ENCODE results near the gene CSNK1G1. TPM values are rescaled to one million over a fixed set of nuclear protein-coding genes. Genes with fewer than 3 reads are reported as not detected.
"Not testable (repeated sequence)": the region's sequence is repeated elsewhere in the genome, so short reads cannot be mapped to it uniquely, and the experiment has no call there.

CSNK1G1 gene
- total RNA-seq, 1 experiment from 2014 or later = 15.0 TPM

- no peak for DNase-seq (ENCODE audit: low read depth)
These were observed 4.7 kb downstream of the CSNK1G1 start for GRCh38 chr15:64351265-64351664.

- DNase-seq (ENCODE audit: low read depth) = no peak
These were observed 6.6 kb downstream of the CSNK1G1 start for GRCh38 chr15:64349375-64349774.

- no peak for DNase-seq (ENCODE audit: low read depth)
These were observed 7.5 kb downstream of the CSNK1G1 start for GRCh38 chr15:64348455-64348854.

GRCh38 chr15:64346242-64346641, 9.7 kb downstream of the CSNK1G1 start:
- not testable (repeated sequence) for DNase-seq (ENCODE audit: low read depth)

GRCh38 chr15:64344651-64345294, 11.2 kb downstream of the CSNK1G1 start:
- no peak for DNase-seq (ENCODE audit: low read depth)

- no peak for DNase-seq (ENCODE audit: low read depth)
These were observed 12.1 kb downstream of the CSNK1G1 start for GRCh38 chr15:64343841-64344240.

- no peak for DNase-seq (ENCODE audit: low read depth)
These were observed 12.8 kb downstream of the CSNK1G1 start for GRCh38 chr15:64343222-64343621.

GRCh38 chr15:64341961-64342360, 14.0 kb downstream of the CSNK1G1 start:
- no peak for DNase-seq (ENCODE audit: low read depth)

- no peak for DNase-seq (ENCODE audit: low read depth)
These were observed 15.6 kb downstream of the CSNK1G1 start for GRCh38 chr15:64340355-64340754.

- no peak for DNase-seq (ENCODE audit: low read depth)
These were observed 18.2 kb downstream of the CSNK1G1 start for GRCh38 chr15:64337761-64338160.

GRCh38 chr15:64333986-64334929, 21.7 kb downstream of the CSNK1G1 start:
- no peak for DNase-seq (ENCODE audit: low read depth)

GRCh38 chr15:64333516-64333915, 22.5 kb downstream of the CSNK1G1 start:
- no peak for DNase-seq (ENCODE audit: low read depth)

GRCh38 chr15:64331668-64332067, 24.3 kb downstream of the CSNK1G1 start:
- not testable (repeated sequence) for DNase-seq (ENCODE audit: low read depth)

GRCh38 chr15:64326975-64327374, 29.0 kb downstream of the CSNK1G1 start:
- not testable (repeated sequence) for DNase-seq (ENCODE audit: low read depth)

- not testable (repeated sequence) for DNase-seq (ENCODE audit: low read depth)
These were observed 29.5 kb downstream of the CSNK1G1 start for GRCh38 chr15:64326458-64326857.

- DNase-seq (ENCODE audit: low read depth) = peak; percentile 26
These were observed 31.7 kb downstream of the CSNK1G1 start for GRCh38 chr15:64324165-64324877.

GRCh38 chr15:64315216-64315615, 40.8 kb downstream of the CSNK1G1 start:
- DNase-seq (ENCODE audit: low read depth) = no peak

GRCh38 chr15:64314456-64314855, 41.5 kb downstream of the CSNK1G1 start:
- DNase-seq (ENCODE audit: low read depth) = no peak

- DNase-seq (ENCODE audit: low read depth) = no peak
These were observed 44.4 kb downstream of the CSNK1G1 start for GRCh38 chr15:64311566-64311965.

GRCh38 chr15:64310036-64310435, 45.9 kb downstream of the CSNK1G1 start:
- DNase-seq (ENCODE audit: low read depth) = no peak

GRCh38 chr15:64305261-64305660, 50.7 kb downstream of the CSNK1G1 start:
- DNase-seq (ENCODE audit: low read depth) = no peak

- DNase-seq (ENCODE audit: low read depth) = no peak
These were observed 66.4 kb downstream of the CSNK1G1 start for GRCh38 chr15:64289550-64289949.
